ENCODE data around the gene DIRAS1.

GRCh38 chr19:2700660-2701360 is 20.4 kb downstream of the DIRAS1 start:
- TF ChIP-seq CTCF (IDR thresholded peaks at IDR 0.05; ENCODE audit: low read depth, low read length) (no peak), EZH2phosphoT487 (IDR thresholded peaks at IDR 0.05; ENCODE audit: low read depth) (no peak)

Measured in OCI-LY3 (cell line).